SK-MEL-5 (cell line): Measurements from ENCODE around the gene PTPN22. TPM values are rescaled to one million over a fixed set of nuclear protein-coding genes. Genes with fewer than 3 reads are reported as not detected.

ENCODE experiments used
- DNase-seq: peaks from one replicate; pipeline ENCODE4 v3.0.0-alpha.2; 2016; ENCODE audit warnings: low read depth, low spot score
- in situ Hi-C: cut with HindIII; loops from 2 replicates; pipeline ENCODE4 v1.10.0; 2016; ENCODE audit warnings: low sequenced_read_pairs, high pct_unique_total_duplicates, low pct_unique_long_range_greater_than_20kb
- total RNA-seq: library from RNA; depleted of rRNA; stranded (reverse); fragments of >200 nt; shearing (Covaris generic); gene quantifications from 2 replicates; pipeline ENCODE4 v1.2.3, GENCODE V29; 2014

Gene PTPN22
- total RNA-seq, 1 experiment from 2014 or later, result 0.08 TPM

DNA sequence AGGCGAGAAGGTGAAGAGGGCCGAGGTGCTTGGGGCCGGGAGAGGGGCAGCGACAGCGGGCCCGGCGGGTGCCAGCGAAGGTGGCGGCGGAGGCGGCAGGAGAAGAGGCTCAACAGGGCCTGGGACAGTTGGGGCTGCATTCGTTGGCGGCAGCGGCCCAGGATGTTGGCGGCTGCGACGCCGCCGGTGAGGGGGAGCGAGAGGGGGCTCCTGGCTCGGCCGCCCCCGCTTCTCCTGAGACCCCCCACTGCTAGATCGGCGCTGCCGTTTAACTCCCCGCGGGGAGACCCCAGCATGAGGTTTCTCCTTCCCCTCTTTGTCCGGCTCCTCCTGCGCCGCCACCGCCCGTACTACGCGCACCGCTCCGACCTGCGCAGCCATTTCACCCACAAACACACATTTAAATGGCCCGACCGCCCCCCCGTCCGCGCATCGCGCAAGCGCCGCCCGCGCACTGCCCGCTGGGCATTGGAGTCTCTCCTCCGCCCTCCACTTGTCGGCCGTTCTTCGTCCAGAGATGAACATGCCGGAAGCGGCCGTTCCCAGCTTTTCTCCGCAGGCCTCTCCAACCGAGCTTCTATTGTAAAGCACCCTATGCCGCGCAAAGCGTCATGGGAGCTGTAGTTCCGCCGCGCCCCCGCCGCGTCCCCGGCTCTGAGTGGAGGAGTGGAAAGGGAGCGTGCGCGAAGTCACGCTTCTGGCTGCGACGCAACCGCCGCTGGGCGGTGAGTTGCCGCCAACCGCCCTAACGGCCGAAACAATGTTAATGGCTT, 59.4 kb downstream of the PTPN22 start, which contains the start of gene RSBN1:
Gene RSBN1, minus strand, starts transcription at position 589 of the 773 bp plus-strand sequence. Its CDS starts 64 bp downstream, at position 525.
- DNase-seq, result peak; percentile 98
- in situ Hi-C loops, result no loop called here

DNA sequence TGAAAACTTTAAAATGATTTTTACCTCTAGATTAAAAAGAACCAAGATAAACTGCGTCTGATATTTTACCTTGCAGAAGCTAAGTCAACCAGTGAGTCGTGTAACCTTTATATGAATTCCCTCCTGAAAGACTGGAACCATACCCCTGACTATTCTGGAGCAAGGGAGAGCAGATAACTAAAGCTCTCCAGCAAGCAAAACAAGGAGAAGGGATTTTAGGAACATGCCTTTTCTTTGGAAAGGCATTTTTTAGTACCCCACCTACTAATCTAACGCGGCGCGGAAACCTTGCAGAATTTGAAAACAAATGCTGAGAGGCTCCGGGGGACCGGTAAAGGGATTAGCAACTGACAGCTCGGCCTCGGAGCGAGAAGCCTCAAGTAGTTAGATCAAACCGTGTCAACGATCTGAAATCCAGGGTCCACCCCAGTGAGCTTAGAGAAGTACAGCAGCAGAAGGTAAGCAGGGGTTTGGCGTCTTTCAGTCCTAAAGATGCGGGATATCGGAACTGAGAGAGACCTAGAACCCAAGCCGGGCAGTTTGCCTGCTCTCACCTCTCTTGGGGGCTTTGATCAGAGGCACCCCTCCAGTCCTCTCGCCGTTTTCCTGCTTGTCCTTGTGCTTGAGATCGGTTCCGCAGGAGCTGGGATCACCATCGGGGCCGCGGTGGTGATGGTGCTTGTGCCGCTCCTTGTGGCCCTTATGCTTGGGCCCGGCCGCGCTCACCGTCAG, 60.2 kb downstream of the PTPN22 start:
- in situ Hi-C loops, result no loop called here
- DNase-seq, result peak; percentile 2

DNA sequence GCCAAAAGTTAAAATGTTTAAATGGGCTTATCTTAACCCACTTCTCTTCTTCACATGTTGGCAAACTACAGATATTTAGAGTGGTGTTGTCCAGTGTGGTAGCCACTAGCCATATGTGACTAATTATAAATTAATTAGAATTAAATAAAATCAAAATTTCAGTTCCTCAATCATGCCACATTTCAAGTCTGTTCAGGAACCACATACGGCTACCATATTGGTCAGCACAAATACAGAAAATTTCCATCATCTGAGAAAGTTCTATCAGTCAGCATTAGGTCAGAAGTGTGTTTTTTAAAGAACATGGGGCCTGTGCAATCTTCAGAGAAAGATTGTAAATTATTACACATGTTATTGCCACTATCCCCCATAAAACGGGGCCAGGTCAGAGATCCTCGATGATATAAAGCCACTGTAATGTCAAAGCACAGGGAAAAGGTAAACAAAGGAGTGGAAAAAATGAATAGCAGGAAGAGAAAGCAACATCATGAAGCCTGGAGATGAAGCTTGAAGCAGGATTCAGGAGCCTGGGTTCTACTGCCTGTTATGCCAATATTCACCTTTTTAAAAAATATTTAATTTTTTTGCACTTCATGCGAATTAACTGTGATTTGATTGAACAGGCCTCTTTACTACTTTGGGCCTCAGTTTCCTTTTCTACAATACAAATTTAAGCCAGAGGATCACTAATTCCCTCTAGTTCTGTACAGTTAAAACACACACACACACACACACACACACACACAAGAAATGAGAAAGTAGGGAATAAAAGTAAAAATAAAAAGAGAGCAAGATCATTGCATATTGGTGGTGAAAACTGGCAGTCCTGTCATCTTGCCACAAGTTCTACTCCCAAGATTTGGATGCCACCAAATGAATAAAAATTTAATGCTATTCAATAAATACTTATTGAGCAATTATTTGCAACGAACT, 61.6 kb downstream of the PTPN22 start:
- no peak for DNase-seq
- in situ Hi-C loops, result no loop called here

DNA sequence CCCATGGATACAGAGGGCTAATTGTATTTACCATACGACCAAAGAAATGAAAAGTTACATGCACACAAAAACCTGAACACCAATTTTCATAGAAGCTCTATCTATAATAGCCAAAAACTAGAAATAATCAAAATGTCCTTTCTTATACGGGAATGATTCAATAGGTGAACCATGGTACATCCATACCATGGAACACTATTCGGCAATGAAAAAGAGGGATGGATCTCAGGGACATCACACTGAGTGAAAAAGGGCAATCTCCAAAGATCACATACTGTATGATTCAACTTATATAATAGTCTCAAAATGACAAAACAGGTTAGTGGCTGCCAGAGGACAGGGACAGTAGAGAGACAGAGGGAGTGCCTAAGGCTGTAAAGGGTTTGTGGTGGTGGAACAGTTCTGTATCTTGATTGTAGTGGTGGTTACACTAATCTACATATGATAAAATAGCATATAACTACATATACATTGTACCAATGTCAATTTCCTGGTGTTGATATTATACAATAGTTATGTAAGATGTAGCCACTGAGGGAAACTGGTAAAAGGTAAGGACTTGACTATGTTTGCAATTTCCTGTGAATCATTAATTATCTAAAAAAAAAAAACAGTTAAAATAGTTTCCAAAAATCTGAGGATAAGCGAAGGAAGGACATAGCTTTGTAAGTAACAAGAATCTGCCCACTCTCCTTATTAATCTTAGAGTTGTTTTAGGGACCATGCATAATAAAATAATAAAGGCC, 62.9 kb downstream of the PTPN22 start:
- DNase-seq, result no peak
- in situ Hi-C loops, result no loop called here

DNA sequence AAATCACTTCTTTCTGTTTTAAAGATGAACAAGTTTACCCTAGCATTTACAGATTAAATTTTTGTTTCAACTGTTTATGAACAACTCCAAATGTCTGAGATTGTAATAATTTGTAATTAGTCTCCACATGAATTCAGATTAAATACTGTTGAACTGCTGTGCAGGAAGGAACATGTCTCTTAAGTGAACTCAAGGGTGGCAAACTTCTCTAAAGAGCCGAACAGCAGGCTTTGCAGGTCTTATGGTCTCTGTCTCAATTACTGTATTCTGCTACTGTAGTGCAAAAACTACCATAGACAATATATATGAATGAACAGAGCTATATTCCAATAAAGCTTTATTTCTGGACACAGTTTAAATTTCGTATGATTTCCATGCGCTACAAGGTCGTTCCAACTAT, 65.9 kb downstream of the PTPN22 start:
- in situ Hi-C loops, result no loop called here
- no peak for DNase-seq

DNA sequence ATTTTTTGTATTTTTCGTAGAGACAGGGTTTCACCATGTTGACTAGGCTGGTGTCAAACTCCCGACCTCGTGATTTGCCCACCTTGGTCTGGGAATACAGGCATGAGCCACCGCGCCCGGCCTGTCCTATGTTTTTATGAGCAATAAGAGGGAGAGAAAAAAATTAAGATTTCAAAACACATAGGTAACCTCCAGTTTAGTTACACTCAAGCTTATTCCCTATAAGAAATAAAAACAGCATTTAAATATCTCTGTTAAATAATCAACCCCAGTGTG, 66.3 kb downstream of the PTPN22 start:
- in situ Hi-C loops, result no loop called here
- DNase-seq, result no peak

DNA sequence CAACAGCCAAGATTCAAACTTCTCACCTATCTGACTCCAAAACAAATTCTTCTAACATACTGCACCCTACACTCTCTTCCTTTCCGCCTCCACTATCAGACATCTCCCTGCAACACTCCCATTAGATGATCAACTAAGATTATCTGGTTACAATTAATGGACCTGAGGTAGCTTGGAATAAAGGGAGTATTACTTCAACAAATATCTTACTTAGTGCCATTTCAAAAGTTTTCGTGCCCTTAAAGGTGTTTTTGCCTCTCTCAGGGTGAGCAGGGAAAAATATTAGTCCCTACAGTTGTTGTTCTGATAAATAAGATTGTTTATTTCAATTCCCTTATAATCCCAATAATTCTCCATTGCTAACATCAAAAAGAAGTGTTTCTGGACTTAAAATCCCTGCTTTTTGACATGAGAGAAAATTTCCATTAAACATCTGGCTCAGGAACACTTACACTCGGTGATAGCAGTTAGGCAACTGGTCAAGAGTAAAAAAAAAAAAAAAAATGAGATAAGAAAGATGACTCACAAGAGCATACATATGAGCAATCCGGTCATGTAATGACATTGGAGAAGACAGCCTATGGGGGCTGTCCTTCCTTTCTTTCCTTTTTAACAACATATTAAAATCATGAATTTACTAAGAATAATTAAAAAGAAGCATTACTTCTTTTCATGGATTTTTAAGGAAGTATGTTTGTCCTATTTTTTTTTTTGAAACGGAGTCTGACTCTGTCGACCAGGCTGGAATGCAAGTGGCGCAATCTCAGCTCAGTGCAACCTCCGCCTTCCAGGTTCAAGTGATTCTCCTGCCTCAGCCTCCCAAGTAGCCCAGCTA, 66.9 kb downstream of the PTPN22 start:
- in situ Hi-C loops, result no loop called here
- DNase-seq, result no peak

DNA sequence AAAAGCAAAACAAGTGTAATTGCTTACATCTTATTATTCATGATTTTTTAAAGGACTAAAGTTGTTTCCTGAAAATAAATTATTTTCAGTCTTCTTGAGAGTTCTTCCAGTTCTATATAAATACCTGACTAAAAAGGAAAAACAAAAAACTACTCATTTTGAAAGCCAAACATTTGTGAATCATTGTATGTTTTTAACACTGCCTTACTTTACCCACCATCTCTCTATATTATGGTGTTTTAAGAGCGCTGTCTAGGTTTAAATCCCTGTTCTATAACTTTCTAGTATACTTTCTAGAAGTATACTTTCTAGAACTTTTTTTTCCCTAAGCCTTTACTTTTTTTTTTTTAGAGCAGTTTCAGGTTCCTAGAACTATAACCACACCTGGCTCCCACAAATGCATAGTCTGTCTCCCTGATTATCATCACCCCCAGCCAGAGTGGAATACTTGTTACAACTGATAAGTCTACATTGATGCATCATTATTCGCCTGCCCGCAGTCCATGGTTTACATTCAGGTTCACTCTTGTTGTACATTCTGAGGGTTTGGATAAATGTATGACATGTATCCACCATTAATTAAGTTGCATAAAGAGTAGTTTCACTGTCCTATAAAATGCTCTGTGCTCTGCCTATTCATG, 69.0 kb downstream of the PTPN22 start:
- in situ Hi-C loops, result no loop called here
- DNase-seq, result no peak

DNA sequence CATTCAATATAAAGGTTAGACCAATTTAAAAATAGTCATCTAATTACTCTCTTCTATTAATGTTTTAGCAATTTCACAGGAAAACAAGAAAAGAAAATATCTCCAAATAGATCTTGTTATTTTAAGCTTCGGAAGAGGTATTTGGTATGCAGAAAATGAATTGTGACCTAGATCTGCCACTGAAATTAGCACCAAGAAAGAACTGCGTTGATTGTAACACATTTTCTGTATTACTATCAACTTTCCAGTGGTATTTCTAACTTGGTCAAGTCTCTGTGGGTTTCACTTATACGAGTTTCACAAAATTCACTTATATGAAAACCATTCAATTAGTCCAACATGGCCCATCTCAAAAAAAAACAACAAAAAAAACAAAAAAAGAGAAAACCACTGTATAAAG, 71.0 kb downstream of the PTPN22 start:
- no peak for DNase-seq
- in situ Hi-C loops, result no loop called here

DNA sequence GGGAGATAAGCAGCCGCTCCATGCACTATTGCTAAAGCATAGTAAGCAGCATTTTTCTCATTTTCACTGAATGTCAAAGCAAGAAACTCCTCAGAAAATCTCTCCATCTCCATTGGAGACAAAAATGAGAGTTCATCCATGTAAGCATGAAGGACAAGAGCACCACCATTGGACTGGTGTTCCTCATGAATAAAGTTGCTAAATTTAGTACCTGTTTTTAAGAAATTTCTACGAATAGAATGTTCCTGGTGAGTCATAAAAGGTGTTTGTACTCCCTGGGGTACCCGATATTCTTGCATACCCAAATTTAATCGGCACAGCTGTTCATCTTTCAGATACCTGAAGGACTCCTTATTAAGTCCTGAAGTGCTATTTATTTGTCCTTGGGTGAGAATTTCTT, 74.0 kb downstream of the PTPN22 start:
- DNase-seq, result no peak
- in situ Hi-C loops, result no loop called here

DNA sequence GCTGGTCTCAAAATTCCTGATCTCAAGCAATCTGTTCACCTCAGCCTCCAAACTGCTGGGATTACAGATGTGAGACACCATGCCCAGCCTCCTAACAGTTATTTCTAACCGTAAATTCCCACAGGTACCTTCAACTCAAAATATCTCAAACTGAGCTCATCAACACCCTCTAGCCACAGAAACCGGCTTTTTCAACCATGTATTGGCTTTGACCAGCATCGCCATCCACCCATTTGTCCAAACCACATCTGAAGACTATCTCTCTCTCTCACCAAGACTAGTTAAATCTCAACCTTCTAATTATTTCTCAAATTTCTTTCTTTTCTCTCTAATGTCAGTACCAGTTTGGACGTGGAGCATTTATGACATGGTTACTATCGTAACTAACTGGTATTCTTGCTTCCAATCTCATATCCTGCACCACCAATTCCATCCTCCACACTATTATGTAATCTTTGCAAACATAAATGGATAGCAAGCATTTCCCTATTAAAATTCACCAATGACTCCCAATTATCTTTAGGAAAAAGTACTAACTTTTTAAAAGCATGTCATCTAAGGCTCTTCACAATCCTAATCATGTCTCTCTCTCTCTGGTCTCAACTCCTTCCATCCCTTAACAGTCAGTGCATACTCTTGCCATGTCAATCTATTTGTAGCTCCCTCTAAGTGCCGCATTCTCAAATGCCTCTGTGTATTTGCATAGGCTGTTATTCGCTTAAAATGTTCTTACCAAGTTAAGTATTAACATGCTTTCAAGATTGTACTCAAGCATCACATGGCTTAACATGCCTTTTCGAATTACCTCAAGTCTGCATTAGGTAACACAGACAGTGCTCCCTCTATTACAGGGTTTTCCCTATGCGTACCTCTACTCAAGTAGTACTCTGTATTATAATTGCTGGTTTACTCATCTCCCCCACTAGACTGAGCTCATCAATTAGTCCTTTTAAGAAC, 77.4 kb downstream of the PTPN22 start:
- in situ Hi-C loops, result no loop called here
- DNase-seq, result no peak

DNA sequence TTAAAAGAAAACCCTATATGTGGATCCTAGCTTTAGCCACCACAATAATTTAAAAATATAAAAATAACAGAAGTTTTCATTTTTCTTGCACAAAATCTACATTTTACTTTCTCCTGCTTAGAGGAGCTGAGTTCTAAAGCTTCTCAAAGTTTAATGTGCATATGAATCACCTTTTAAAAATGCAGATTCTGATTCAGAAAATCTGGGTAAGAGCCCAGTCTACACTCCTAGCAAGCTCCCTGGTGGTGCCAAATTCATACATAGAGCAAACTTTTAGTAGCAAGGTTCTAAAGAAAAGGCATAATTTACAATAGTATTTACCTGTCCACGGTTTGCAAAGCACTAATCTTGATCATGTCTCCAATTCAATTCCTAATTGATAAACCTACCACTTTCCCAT, 78.5 kb downstream of the PTPN22 start:
- no peak for DNase-seq
- in situ Hi-C loops, result no loop called here

DNA sequence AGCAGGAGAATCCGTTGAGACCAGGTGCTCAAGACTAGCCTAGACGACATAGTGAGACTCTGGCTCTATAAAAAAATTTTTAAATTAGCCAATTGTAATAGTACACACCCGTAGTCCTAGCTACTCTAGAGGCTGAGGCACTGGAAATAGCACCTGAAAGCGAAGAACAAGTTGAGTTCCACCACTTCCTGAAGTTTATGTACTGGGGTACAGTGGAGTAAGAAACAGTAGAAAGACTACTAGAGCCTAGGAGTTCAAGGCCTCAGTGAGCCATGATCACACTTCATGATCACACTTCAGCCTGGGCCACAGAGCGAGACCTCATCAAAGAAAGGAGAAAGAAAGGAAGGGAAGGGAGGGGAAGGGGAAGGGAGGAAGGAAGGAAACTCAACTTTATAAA, 79.0 kb downstream of the PTPN22 start:
- DNase-seq, result no peak
- in situ Hi-C loops, result no loop called here

DNA sequence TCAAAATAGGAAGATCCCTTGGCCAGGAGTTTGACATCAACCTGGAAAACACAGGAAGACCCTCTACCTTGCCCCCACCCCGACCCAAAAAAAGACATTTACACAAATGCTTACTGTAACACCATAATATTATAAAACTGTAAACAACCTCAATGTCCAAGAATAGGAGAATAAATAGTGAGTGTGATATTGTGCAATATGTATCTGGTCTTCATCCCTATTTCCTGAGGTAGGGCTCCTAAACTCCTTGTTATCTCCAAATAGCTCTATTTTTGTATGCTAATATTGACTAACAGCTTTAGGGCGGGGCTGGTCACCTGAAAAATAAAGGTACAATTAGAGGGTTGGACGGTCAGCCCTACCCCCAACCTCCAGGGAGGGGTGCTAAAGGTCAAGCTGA, 82.7 kb downstream of the PTPN22 start:
- in situ Hi-C loops, result no loop called here
- no peak for DNase-seq

DNA sequence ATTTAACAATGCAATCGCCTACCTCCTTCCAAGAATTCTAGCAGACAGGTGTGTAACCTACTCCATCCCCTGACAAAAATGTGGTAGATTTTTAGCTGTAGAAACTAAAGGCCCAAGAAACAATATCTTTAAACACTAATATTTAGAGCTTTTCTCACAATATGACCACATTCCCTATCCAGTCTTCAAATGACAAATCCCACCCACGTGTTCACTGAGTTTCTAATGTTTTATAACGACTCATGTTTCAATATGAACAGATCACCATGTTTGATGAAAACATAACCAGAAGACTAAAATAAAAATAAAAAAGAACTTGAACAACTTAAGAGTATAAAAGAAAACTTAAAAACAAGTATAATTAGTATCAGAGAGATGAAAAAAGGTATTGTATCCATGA, 83.8 kb downstream of the PTPN22 start:
- DNase-seq, result no peak
- in situ Hi-C loops, result no loop called here
